ENCODE results near the gene ENTREP1. TPM values are rescaled to one million over a fixed set of nuclear protein-coding genes. Genes with fewer than 3 reads are reported as not detected.

Gene ENTREP1
- total RNA-seq, 2 donors from 2014 or later = 13.7 to 25.8 TPM

DNA sequence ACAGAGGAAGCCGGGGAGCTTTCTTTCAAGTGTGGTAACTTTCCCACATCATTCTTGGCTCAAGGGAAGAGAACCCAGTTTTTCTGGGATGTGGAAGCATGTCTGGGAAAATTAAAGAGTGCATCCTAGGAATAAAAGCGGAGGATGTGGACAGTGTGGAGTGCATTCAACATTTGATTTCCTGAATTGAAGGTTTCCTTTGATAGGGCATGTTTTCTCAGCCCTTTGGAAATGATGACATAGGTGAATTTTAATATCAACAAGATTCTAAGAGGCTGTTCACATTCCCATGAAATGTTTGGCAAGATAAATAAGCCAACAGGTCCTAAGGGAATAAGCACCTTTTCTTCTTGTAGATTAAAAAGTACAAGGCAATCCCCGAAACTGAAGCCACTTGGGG, 63.6 kb downstream of the ENTREP1 start:
- WGBS, 2 experiments (ENCODE audit: insufficient coverage in 1 of 2, insufficient read length in 1 of 2) = 75 to 94% methylated on average over 1 to 3 of the region's 3 CpGs
- Mint-ChIP-seq H3K27me3 (ENCODE audit: insufficient read depth) (no peaks in the 10 kb centered on the region), H3K27ac (no peak overlapping the region), H3K36me3 (ENCODE audit: low read depth) (peaks cover 68% of the 10 kb centered on the region), H3K4me3 (no peak overlapping the region), H3K9me3 (no peaks in the 10 kb centered on the region), H3K4me1 (peaks cover 6% of the 10 kb centered on the region)
- no peaks in the 10 kb centered on the region for H3K4me1 ChIP-seq (ENCODE audit: control insufficient read depth, insufficient read depth, low read length)
- H3K27ac ChIP-seq (ENCODE audit: low read depth, low read length) = no peak overlapping the region
- no peak overlapping the region for H3K4me3 ChIP-seq (ENCODE audit: low read length)
- no peak for TF ChIP-seq CTCF (conservative IDR thresholded peaks at IDR 0.05)
- no peak for DNase-seq
- H3K9ac ChIP-seq (ENCODE audit: extremely low read depth, low read length, poor library complexity, severe bottlenecking) = no peak overlapping the region
- no peaks in the 10 kb centered on the region for H3K9me3 ChIP-seq (ENCODE audit: control insufficient read depth, low read length)
- H3K36me3 ChIP-seq (ENCODE audit: control insufficient read depth, insufficient read depth, low read length) = peaks cover 6% of the 10 kb centered on the region
- H3K27me3 ChIP-seq (ENCODE audit: control insufficient read depth, insufficient read depth, low read length, poor library complexity, severe bottlenecking) = no peaks in the 10 kb centered on the region

GRCh38 chr9:69389437-69389995, 64.5 kb downstream of the ENTREP1 start:
- Histone ChIP-seq H3K4me1 (ENCODE audit: control insufficient read depth, insufficient read depth, low read length) (no peaks in the 10 kb centered on the region), H3K4me3 (ENCODE audit: low read length) (no peak overlapping the region), H3K9ac (ENCODE audit: extremely low read depth, low read length, poor library complexity, severe bottlenecking) (no peak overlapping the region), H3K36me3 (ENCODE audit: control insufficient read depth, insufficient read depth, low read length) (peaks cover 6% of the 10 kb centered on the region), H3K27ac (ENCODE audit: low read depth, low read length) (no peak overlapping the region), H3K9me3 (ENCODE audit: control insufficient read depth, low read length) (no peaks in the 10 kb centered on the region), H3K27me3 (ENCODE audit: control insufficient read depth, insufficient read depth, low read length, poor library complexity, severe bottlenecking) (no peaks in the 10 kb centered on the region)
- Mint-ChIP-seq H3K27ac (no peak overlapping the region), H3K4me3 (no peak overlapping the region), H3K27me3 (ENCODE audit: insufficient read depth) (no peaks in the 10 kb centered on the region), H3K4me1 (peaks cover 6% of the 10 kb centered on the region), H3K36me3 (ENCODE audit: low read depth) (peaks cover 59% of the 10 kb centered on the region), H3K9me3 (no peaks in the 10 kb centered on the region)
- DNase-seq = no peak
- TF ChIP-seq CTCF (conservative IDR thresholded peaks at IDR 0.05) = no peak
- WGBS, 2 experiments (ENCODE audit: insufficient coverage in 1 of 2, insufficient read length in 1 of 2) = 92 to 96% methylated on average over 4 of the region's 4 CpGs

GRCh38 chr9:69391487-69391886, 66.5 kb downstream of the ENTREP1 start:
- Mint-ChIP-seq H3K27ac (no peak overlapping the region), H3K9me3 (no peaks in the 10 kb centered on the region), H3K27me3 (ENCODE audit: insufficient read depth) (no peaks in the 10 kb centered on the region), H3K36me3 (ENCODE audit: low read depth) (peaks cover 48% of the 10 kb centered on the region), H3K4me1 (no peaks in the 10 kb centered on the region), H3K4me3 (no peak overlapping the region)
- no peak for DNase-seq
- Histone ChIP-seq H3K36me3 (ENCODE audit: control insufficient read depth, insufficient read depth, low read length) (peaks cover 6% of the 10 kb centered on the region), H3K27ac (ENCODE audit: low read depth, low read length) (no peak overlapping the region), H3K4me3 (ENCODE audit: low read length) (no peak overlapping the region), H3K27me3 (ENCODE audit: control insufficient read depth, insufficient read depth, low read length, poor library complexity, severe bottlenecking) (no peaks in the 10 kb centered on the region), H3K9me3 (ENCODE audit: control insufficient read depth, low read length) (peaks cover under 1% of the 10 kb centered on the region), H3K4me1 (ENCODE audit: control insufficient read depth, insufficient read depth, low read length) (no peaks in the 10 kb centered on the region), H3K9ac (ENCODE audit: extremely low read depth, low read length, poor library complexity, severe bottlenecking) (no peak overlapping the region)
- TF ChIP-seq CTCF (conservative IDR thresholded peaks at IDR 0.05) = no peak
- 97 to 100% methylated on average over 2 to 11 of the region's 11 CpGs for WGBS, 2 experiments (ENCODE audit: insufficient coverage in 1 of 2, insufficient read length in 1 of 2)

Data from endodermal cell (in vitro differentiated cells).